NCI-H82 (cell line): ENCODE measurements around the gene PBXIP1.

Source experiments
- DNase-seq: peaks from one replicate; lab custom pipeline; 2025; lab: John Stamatoyannopoulos, UW

Gene PBXIP1

DNA sequence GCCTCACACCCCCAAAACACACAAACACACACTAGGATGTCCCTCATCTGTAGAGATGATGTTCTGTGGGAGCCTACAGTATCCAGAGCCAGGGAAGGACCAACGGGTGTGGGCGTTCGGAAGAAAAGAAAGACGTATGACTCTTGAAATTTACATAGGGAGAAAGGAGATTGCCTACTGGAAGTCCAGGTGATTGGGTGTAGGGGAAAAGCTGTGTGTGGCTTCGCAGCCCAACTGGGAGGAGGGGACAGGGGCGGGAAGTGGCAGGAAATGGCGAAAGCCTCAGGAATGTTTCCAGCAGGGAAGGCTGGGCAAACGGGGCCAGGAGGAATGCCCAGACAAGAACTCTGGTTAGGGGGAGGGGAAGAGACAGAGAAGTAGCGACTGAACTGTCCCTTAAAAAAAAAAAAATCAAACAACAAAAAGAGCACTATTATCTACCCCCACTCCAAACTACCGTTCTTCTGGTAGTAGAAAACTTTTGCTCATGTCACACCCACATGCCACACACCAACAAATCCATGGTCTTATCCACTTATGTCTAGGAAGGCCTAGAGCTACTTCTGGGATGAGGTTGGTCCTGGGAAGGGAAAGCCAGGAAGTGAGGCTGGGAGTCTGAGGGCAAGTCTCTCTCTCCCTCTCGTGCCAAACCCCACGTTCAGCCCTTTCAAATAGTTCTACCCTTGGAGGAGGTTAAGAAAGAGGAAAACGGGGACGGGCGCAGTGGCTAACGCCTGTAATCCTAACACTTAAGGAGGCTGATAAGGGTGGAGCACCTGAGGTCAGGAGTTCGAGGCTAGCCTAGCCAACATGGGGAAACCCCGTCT, 16.8 kb upstream of the PBXIP1 start:
- peak; percentile 52 for DNase-seq

DNA sequence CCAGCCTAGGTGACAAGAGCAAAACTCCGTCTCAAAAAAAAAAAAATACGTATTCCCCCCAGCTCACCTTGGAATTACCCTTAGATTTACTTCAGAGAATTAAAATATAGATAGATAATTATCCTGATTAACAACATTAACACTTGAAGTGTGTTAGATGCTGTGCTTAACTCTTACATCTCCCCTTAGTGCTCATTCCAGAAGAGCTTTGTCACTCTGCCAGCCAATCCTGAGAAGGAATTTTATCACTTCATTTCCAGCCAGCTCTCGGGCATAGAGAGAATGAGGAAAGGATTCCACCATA, 16.3 kb upstream of the PBXIP1 start:
- no peak for DNase-seq

DNA sequence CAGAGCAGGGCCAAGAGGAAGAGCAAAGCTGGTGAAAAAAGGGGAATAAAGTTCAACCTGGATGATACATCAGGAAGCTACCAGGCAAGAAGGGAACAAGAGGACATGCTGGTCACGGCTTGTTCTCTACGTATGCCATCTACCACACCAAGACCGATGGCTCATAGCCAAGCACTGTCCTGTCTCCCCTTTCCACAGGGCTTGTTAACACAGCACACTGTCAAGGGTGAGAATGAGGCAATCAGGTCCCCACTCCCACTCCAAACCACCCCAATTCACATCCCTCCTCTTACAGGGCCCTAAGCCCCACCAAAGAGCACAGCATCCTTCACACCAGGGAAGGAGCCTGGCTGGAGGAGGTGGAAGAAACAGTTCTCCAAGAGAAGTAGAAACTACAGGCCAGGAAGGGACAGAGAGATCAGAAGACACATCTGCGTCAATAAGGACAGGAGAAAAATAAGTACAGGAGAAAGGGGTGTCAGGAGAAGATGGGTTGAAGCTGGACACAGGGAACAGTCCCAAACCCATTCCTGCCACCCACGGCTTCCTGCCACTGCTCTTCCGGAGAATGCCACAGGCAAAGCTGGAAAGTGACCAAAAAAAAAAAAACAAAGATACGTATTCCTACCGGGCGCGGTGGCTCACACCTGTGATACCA, 15.6 kb upstream of the PBXIP1 start:
- no peak for DNase-seq

DNA sequence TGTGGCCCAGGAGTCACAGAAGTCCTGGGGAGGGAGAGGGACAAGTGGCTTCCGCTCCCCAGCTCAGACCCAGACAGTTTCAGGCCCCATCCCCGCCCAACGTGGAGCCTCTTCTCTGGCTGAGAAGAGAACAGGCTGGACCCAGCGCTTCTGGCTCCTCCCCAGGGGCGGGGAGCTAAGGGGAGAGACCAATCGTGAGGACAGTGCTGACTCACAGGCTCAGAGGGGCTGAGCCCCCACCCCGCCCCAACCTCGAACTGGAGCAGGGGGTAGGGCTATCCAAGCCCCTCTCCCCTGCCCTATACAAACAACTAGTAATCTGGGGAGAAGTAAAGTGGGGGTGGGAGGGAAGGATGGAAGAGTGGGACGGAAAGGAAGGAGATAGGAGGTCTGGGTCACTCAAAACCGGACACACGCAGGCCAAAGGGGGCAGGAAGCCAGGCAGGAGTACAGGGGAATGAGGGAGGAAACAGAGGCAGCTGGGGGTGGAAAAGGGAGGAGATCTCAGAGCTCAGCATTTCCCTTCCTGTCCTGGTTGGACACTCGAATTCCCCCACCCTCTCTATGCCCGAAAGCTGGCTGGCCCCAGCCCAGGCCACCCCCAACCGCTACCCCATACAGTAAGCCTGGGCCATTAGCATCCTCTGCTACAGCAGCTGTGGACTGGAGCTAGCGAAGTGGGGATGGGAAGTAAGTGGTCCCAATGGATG, 14.9 kb upstream of the PBXIP1 start, which contains the start of gene SHC1:
Gene SHC1, minus strand, starts transcription at position 117 of the 710 bp plus-strand sequence. CDS start 221 bp downstream, outside the sequence.
- peak; percentile 98 for DNase-seq

DNA sequence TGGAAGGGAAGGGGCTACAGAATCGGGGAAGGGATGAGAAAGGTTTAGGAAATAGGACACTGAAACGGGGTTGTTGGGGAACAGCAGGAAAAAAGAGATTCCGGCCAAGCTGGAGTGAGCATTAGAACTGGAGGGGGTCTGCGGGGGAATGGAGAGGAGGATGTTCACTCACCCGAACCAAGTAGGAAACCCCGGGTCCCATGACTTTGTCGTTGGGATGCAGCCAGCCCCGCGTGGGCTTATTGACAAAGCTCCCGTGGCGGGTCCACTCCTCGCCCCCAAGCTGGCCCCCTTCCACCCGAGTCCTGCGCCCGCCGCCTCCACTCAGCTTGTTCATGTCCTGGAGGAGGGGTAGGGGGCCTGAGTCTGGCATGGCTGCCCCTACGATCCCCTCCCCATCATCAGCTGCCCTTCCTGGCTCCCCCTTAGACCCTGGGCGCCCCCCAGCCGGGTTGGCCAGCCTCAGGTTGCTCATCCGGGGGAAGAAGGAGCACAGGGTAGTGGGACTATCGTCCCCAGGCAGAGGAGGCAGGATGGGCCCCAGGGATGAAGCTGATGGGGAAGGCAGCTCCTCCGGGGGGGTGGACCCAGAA, 14.1 kb upstream of the PBXIP1 start:
- no peak for DNase-seq

DNA sequence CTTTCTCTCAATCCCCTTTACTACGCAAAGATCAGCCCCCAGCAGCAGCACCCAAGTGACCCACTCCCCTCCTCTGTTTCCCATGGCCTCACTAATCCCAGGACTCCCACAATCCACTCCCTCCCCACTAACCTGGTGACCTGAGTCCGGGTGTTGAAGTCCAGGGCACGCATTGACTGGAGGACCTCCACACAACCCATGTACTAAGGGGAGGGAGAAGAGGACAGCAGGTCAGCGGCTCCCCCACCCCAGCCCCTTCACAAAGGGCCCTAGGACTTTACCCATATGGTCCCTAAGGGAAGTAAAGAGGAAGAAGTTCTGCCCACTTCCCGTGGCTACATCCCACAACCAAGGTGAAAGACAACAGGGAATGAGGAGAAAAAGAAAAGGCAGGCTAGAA, 13.3 kb upstream of the PBXIP1 start:
- no peak for DNase-seq

DNA sequence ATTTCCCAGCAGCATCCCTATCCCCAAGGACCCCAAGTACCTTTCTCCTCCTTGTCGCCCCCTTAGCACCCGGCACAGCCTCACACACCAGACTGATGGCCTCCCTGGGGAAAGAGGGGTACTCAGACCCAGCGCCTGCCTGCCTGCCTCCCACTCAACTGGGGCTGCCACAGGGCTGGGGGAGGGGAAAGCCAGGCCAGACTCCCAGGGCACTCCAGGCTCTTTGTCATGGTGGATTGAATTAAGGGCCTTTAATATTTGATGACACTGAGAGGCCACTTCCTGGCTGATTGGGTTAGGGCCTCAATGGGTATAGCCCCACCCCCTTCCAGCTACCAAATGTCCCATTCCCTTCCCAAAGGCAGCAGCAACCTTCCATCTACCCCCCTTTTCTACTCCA, 12.8 kb upstream of the PBXIP1 start:
- no peak for DNase-seq

DNA sequence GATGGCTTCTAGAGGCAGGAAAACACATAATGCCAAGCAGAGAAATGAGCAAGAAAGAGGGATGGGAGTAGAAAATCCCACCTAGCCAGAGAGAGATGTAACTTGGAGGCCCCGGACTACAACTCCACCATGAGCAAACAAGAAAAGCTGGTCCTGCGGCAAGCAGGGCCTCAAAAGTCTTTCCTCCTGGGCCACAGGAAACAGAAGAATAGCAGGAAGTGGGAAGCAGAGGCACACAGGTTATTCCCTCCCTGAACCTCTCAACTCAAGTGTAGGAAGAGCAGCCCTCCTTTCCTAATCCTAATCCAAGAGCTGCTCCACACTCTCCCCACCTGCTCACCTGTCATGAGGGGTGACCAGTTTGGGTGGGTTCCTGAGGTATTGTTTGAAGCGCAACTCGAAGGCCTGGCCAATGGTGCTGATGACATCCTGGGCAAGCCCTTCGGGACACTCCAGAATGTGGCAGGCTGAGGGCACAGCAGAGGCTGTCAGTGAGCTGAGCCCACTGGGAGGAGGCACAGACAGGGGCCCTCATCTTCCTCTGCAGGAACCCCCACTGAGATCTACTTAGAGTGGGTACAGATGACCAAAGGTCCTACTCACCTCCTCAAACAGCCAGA, 11.5 kb upstream of the PBXIP1 start:
- DNase-seq, result no peak

DNA sequence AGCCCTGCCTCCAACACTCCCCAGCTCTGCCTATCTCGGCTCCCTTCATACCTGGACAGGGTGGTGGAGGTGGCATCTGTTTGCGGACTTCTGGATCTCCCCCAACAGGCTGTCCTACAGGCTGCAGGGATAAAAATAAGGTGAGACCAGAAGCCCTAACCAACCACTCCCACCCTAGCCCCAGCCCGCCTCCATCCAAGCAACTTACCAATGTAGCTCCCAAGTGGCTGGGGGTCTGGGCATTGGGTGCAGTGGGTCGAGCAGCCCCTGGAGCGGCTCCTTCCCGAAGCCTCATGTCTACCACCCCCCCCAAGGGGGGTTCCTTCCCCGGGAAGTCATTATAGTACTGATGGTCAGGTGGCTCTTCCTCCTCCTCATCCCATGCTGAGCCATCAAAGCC, 10.2 kb upstream of the PBXIP1 start:
- DNase-seq, result no peak

DNA sequence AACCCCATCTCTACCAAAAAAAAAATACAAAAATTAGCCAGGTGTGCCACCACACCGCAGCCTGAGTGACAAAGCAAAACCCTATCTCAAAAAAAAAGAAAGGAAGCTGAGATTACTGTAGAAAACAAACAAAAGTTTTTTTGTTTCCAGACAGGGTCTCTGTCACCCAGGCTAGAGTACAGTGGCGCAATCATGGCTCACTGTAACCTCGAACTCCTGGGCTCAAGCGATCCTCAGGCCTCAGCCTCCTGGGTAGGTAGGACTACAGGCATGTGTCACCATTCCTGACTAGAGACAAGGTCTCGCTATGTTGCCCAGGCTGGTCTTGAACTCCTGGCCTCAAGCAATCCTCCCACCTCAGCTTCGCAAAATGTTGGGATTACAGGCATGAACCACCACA, 8.5 kb upstream of the PBXIP1 start:
- no peak for DNase-seq

DNA sequence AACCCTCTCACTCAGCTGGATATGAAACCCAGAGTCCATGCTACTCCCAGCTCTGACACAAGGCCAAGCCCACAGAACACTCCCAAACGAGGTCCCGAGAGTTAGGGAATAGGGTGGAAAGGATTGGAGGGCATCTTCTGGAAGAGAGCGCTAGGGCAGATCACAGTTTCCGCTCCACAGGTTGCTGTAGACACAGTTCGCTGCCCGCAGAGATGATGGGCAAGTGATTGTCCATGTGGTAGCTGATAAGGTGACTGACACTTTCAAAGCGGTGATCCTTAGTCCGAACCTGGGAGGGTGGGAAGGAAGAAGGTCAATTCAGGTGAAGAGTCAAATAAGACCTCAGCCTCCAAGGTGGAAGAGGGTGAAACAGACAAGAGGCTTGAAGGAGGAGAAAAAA, 7.7 kb upstream of the PBXIP1 start:
- no peak for DNase-seq

DNA sequence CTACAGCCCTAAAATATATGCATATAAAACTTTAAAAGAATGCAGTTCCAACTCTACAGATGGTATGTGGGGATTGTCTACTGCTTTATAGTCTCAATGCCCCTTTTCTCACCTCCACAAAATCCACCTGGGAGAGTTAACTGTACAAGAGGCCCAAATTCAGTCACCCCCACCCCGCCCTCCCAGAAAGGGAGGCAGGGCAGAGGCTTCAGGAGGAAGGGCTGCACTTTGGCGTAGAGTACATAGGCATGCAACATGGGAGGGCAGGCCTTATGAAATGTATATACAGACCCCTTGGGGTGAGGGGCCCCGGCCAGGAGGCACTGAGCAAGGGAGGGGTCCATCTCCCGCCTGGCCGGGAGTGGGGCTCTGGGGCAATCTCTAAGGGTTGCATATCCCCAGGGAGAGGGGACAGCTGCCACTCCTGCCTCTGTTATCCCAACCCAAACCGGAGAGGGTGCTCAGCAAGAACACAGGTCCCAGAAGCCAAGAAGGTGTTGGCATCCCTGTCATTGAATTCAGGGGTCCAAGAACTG, 7.0 kb upstream of the PBXIP1 start:
- DNase-seq, result no peak

DNA sequence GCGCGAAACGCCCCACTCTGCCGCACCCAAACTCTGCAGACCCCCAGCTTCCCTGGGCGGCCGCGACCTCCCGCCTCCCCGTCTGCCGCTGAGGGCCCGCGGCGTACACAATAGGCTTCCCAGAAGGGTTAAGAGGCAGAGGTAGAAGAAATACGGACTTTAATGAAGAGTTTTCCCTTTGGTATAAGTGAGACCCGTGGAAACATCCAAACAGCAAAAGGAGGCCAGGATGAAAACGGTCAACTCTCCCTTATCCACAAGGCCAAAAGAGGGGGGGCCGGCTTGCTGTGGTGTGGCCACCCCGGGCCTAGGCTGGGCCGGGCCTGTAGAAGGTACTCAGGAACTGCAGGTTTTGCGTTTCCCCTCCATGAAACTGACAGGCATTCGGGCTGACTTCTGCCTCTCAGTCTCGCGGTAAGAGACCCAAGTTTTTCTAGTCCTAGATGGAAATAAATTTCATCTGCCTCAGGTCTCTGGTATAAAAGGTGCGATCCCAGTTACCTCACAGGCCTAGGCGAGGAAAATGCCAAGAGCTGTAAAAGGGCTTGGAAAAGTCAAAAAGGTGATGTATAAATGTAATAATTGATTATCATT, 6.4 kb upstream of the PBXIP1 start:
- DNase-seq, result peak; percentile 65

DNA sequence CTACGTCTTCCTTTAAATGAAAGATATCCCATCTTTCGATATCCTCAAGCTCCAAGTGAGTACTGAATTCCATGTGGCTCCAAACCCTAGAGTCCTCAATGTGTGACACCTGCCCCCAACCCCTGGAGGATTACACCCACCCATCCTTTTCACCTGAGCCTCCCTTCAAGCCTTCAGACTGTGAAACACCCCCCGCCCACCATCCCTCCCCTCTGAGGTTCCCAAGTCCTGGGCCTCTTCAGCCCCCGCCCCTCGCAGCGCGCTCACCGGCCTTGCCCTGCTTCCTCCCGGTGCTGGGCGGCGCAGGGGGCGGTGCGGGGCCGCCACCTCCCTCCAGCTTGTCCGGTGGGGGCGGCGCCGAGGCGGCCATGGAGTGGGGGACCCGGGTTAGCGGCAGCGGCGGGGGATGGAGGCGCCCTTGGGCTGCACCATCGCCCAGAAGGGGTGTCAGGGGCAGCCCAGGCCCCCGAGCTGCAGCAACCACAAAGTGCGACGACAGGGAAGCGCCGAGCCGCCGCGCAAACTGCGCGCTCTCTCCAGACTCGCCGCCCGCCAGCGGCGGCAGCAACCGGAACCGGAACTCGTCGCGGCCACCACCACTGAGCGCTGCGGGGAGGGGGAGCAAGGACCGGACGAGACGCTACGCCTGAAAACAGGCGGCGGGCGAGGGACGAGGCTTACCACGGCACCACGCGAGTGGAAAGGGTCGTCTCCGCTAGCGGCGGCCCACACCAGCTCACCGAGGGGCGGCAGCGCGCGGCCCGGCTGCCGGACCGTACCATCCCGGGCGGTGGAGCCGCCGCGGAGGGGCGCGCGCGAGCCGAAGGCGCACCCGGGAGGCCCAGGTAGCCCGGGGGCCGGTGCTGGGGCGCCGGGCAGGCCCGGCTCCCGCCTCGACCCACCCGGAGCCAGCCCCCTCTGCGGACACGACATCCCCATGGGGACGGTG, 5.6 kb upstream of the PBXIP1 start, which contains the start of gene PYGO2:
Gene PYGO2, minus strand, starts transcription at position 576 of the 949 bp plus-strand sequence. Its CDS starts 206 bp downstream, at position 370.
- peak; percentile 89 for DNase-seq

DNA sequence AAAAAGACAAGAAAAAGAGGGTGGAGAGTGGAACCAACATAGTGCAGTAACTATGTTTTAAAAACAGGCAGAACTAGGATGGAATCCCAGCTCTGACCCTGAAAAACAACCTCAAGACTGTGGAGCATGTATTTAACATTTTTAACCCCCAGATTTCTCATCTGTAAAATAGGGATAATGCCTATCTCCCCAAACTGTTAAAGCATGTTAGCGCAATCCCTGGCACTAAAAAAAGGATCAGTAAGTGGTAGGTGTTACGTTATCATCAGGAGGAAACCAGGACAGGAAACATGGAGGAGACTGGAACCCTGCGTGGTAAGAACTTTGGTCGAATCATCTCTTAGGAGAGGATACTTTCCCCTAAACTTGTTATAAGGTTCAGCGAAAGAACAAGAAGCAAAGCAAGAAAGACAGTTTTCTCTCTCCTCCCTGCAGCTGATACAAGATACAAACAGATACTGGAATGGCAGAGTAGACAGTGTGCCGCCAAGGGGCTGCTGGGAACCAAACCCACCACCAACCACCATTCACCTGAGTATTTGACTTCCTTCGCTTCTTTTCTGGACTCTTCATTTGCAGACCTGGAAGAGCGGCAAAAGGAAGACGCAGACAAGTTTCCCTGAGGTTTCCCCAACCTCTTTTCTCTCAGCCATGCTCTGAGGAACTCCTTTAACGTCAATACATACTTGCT, 4.7 kb upstream of the PBXIP1 start:
- DNase-seq, result no peak

DNA sequence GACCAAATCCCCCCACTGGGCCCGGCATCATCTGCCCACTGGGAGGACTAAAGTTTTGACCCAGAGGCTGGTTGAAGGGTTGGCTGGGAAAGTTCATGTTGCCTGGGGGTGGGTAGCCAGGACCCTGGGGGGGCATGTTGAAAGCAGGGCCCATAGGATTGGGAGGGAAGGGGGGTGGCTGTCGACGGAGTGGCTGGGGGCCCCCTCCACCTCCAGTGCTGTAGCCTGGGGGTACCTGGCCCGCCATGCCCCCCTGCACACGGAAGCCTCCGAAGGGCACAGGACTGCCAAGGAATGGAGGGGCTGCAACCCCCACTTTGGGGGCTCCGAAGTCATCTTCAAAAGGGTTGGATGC, 3.5 kb upstream of the PBXIP1 start:
- DNase-seq, result no peak

DNA sequence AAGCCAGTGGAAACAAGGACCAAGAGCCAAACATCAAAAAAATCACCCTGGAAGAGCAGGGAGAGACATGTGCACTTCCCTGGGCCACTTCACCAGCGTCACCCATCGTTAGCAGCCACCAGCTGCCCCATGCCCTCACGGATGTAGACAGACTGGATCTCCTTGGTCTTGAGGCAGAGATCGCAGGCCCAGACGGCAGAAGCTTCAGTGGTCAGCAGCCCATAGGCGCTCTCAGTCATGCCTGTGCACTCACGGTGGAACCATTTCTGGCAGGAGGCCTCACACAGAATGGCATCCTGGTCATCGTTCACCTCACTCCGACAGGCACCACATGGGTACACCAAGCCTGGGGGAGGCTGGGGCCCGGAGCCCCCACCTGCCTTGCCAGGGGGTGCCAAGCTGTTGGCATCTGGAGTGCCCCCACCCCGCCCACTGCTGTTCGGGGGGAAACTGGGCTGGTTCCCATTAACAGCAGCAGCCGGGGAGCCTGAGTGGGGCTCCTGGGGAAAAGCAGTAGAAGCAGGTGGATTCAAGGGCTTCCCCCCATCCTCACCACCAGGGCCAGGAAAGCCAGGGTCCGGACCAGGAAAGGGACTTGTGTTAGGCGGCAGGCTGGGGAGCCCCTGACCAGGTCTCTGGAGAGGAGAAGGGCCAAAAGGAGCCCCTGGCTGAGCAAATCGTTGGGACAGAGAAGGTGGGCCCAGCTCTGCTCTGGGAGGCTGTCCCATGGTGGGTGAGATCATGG, 3.0 kb upstream of the PBXIP1 start:
- no peak for DNase-seq

DNA sequence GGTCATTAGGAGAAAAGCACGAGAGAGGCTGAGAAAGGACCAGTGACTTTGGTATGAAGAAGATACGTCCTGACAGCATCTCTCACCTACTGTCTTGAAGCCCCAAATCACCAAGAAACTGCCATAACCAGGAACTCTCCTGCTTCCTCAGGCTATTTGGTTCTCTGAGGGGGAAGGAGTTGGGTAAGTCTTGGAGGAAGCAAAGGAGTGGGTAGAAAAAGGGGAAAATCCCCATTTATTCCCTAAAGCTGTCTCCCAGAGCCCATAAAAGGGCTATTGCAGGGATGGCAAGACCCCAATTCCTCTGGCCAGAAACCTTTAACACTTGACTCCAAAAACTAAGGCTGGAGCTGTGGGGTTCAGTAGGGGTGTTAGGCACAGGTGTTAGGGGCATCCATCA, 2.1 kb upstream of the PBXIP1 start:
- DNase-seq, result no peak

DNA sequence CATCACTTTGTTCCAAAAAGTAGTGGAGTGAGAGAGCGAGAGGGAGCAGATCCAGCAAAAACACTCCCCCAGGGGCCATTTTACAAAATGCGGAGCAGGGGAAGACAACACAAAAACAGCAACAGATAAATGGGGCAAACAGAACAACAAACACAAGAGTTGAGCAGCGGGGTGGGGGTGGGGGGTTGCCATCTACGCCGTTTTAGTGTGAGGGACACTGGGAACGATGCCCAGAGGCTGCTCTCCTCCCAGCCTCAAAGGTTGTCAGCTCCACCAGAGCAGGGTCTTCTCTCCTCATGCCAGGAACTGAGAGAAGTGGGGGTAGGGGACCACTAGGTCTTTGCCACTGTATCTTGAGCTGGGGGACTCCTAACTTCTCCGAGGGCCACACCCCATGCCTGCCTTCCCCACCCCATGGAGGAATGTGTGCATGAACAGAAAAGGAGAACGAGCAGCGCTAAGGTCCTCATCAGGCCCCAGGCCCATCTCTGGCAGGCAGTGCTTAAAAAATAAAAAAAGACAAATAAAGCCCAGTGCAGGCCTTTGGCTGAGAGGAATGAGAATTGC, 1.3 kb upstream of the PBXIP1 start:
- no peak for DNase-seq
